Measurements from ENCODE around the gene MTFR1L.

MTFR1L gene

DNA sequence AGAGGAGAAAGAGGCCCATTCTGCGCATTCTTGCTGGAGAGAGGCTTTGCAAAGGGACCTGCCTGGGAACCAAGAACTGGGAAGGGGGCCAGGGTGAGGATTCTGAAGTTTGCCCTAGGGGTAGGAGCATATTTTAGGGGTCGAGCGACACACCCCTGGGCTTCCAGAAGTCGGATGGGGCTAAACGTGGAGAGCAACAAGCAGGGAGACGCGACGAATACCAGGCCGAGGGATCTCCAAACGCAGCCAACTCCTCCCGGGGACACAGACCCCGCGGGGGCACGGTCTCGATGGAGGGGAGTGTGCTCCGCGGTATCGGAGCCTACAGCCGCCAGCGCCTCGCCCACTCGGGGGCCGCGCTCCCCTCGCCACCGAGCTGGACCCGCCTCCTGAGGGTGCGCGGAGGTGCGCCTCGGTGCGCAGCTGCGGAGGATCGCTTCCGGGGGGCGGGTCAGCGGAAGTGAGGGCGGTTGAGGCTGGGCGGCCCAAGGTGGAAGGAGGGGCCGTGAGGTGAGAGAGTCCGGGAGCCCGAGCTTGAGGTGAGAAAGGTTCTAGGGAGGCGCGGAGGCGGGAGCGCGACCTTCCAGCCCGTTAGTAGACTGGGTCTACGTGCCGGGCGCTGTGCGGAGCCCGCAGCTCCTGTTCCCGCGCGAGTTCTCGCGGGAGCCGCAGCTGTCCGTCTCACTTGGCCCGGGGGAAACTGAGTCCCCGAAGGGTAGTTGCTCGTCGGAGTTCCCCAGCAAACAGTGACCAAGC, at the start of gene MTFR1L:
MTFR1L (plus strand) TSS at position 464 of the 756 bp plus-strand sequence. CDS start 3,151 bp downstream, outside the sequence.
- TF ChIP-seq GATA2 (IDR thresholded peaks at IDR 0.05; ENCODE audit: low read depth, low read length) = no peak
- no peak for TF ChIP-seq GATA3 (IDR thresholded peaks at IDR 0.05; ENCODE audit: low read depth, low read length)

DNA sequence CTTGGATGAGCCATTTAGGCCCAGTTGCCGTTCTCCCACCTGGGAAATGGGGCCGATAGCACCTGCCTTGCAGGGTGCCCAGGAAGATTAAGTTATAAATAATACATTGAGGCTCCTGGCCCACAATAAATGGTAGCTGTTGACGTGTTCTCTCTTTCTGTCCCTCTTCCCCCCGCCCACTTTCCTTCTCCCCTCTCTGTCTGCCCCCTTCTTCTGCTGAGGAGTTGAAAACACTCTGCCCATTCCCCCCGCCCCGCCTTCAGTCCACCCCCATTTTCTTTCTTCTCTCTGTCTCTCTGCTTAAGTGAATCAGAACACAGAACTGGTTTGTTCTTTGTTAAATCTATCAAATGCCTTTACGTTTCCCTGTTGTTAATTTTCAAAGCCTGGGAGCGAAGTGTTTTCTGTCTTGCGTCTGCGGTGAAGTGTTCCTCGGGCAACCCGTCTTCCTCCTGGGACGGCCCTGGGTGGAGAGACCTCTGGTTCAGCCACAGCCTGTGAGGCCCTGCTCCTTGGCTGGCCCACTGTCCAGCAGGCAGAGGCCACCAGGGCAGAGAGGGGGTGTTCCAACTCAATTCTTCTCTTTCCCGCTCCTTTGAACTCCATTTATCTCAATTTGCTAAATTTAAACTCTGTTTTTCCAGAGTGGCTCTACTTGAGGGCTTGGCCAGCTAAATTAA, 49.1 kb upstream of the MTFR1L start:
- TF ChIP-seq GATA2 (IDR thresholded peaks at IDR 0.05; ENCODE audit: low read depth, low read length) = no peak
- TF ChIP-seq GATA3 (IDR thresholded peaks at IDR 0.05; ENCODE audit: low read depth, low read length) = no peak

DNA sequence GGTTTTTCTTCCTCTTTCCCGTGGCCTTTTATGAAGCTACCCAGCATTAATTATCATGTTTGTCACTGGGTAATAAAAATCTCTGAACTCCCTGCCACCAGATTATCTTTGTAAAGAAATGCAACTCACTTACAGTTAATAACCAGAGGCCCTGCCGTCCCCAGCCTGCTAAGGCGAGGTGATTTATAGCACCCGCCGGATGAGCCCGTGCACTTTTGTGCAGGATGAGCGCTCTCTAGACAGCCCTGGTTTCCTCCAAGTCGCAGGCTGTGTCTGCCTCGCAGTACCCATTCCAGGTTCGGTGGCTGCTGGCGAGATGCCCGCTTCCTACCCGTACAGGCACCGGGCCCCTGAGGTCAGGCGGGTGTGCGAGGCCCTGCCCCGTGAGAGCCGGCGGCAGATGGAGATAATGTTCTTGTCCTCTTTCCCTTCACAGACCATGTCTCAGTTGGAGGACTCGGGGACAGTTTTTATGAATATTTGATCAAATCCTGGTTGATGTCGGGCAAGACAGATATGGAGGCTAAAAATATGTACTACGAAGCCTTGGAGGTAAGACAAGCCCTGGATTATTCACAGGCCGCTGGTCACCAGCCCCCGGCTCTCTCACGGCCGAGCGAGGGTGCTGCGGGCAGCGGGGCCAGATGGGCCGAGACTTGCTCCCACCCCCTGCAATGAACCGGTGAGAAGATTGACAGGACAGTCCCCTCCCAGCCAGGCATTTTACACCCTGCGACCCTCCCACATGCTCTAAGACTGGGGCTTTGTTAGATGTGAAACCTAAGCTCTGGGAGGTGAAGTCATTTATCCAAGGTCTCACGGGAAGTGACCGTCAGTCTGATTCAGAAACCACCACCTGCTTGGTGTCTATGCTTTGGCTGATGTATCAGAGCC, 48.3 kb upstream of the MTFR1L start:
- TF ChIP-seq GATA3 (IDR thresholded peaks at IDR 0.05; ENCODE audit: low read depth, low read length) (no peak), GATA2 (IDR thresholded peaks at IDR 0.05; ENCODE audit: low read depth, low read length) (peak; percentile 28)

DNA sequence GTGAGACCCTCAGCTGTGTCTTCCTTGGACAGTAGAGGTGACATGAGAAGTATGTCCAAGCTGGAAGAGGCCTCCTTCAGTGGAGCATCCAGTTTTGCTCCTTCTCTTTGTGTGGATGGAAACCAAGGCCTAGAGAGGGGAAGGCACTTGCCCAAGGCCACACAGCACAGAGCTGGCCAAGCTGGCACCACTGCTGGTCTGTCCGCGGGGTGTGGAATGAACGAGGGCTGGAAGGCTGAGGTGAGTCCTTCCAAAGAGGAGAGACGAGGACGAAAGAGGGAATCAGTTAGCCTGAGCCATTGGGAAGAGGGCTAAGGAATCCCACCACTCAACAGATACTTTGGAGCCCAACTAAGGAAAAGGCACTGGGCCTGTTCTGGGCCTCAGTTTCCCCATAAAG, 47.6 kb upstream of the MTFR1L start:
- no peak for TF ChIP-seq GATA3 (IDR thresholded peaks at IDR 0.05; ENCODE audit: low read depth, low read length)
- TF ChIP-seq GATA2 (IDR thresholded peaks at IDR 0.05; ENCODE audit: low read depth, low read length) = no peak

DNA sequence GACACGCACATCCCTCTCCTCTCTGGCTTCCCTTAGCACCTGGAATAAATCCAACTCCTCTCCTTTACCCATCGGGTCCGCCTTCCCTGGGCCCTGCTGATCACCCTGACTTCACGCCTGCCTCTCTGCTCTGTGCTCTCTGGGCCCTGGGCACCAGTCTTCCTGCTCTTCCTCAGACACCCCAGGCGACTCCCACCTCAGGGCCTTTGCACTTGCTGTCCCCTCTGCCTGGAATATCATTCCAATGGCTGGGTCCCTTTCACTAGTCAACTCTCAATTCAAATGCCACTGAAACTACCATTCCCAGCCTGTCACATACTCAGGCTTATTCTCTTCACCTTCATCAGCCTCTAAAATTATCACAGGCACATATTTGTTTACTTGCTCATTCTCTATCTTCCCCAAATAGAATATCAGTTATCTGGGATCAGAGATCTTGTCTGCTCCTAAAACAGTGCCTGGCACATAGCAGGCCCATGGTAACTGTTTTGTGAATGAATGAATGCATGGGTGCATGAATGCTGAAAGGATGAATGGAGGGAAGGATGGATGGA, 47.0 kb upstream of the MTFR1L start:
- no peak for TF ChIP-seq GATA2 (IDR thresholded peaks at IDR 0.05; ENCODE audit: low read depth, low read length)
- no peak for TF ChIP-seq GATA3 (IDR thresholded peaks at IDR 0.05; ENCODE audit: low read depth, low read length)

DNA sequence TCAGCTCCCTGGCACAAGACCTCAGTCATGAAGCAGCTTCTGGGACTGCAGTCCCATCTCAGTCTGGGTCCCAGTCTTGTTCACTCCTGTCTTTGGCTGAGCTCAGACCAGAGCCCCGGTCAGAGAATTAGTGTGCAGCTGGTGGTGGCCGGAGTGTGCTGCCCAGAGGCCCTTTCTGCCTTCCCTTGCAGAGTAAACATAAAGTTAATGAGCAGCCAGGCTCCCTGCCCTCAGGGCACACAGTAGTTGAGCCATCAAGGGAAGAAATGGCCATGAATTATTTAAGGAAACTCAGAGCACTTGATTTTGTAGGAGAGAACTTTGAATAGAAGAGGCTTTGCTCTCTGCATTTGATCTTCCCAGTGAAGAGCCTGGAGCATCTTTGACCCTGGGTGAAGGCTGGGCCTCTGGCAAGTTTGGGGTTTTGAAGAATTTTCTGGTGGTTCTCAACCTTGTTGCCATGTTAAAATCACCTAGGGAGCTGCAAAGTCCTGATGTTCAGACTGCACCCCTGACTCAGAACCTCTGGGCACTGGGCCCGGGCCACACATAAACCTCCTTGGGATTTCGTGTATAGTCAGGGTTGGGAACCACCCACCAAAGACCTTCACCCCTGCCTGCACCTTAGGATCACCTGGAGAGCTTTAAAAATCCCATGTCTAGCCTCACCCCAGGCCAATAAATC, 46.2 kb upstream of the MTFR1L start:
- TF ChIP-seq GATA3 (IDR thresholded peaks at IDR 0.05; ENCODE audit: low read depth, low read length) (no peak), GATA2 (IDR thresholded peaks at IDR 0.05; ENCODE audit: low read depth, low read length) (no peak)

DNA sequence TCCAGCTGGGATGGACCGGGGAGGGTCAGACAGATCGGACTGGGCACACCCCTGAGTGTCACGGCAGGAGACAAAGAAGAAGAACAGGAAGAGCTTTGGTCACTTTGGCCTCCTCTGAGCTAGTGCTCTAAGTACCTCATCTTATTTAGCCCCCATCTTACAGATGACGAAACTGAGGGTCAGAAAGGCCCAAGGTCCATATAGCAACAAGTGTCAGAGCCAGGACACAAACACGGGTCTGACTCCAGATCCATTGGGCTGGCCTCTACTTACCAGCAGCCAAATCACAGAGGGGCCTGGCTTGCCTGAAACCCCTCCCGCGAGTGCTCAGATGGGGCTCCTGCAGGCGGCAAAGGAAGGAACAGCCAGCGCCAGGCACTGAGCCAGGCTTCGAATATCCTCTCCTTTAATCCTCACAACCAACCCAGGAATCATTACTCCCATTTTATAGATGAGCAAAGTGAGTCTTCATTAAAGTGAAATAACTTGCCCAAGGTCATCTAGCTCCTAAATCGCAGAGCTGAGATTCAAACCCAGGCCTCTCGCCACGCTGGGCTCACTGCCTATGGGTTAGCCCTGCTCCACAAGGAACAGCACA, 45.4 kb upstream of the MTFR1L start:
- TF ChIP-seq GATA2 (IDR thresholded peaks at IDR 0.05; ENCODE audit: low read depth, low read length) = no peak
- no peak for TF ChIP-seq GATA3 (IDR thresholded peaks at IDR 0.05; ENCODE audit: low read depth, low read length)

DNA sequence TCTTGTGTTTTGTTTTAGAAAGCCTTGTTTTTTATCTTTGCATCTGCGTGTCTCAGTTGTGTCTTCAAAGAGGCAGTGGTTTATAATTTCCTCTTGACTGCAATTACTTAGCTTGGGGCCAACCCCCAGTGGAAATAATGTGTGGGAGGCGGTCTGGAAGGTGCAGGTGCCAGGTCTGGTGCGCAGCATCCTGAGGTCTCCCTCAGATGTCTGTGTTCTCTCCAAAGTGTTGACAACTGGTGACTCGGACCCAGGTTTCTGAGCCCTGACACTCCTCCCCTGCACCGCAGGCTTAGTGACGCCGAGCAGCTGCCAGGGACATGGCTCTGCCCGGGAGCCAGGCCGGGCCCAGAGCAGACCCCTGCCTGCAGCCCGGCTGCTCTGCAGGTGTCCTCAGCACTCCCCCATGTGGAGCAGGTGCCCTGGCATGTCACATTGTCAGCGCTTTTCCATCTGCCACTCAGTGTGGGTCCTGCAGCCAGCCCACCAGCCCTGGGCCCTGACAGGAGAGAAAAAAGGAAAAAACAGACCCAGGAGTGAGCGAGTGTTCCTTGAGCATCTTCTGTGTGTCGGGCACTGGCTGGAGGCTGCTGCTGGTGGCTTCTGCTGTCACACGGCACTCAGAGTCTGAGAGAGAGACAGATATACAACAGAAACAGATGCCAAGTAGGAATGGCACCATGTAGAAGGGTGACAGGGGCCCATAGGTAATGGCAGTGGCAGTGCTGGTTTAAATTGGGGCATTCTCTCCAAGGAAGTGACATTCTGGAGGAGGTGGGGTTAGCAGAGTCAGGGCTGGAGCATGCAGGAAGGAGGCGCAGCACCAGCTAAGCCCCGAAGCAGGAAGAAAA, 44.6 kb upstream of the MTFR1L start:
- TF ChIP-seq GATA3 (IDR thresholded peaks at IDR 0.05; ENCODE audit: low read depth, low read length) = no peak
- peak; percentile 51 for TF ChIP-seq GATA2 (IDR thresholded peaks at IDR 0.05; ENCODE audit: low read depth, low read length)

DNA sequence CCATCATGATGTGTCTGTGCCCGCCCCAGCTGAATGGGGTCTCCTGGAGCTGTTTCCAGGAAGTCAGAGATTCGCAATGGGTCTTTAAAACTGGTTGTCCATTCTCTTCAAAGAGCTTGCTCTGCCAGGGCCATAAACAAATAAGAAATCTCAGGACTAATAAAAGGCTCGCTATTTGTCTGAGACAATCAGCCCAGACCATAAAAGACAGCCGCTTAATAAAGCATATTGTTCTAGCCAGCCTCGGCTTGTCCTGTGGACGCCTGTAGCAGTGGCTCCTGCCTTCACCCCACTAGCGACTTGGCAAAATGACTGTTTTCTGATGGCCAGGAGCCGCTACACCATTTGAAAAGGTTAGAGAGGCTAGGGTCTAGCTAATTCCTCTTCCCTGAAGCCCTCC, 40.4 kb upstream of the MTFR1L start:
- TF ChIP-seq GATA2 (IDR thresholded peaks at IDR 0.05; ENCODE audit: low read depth, low read length) = no peak
- no peak for TF ChIP-seq GATA3 (IDR thresholded peaks at IDR 0.05; ENCODE audit: low read depth, low read length)

DNA sequence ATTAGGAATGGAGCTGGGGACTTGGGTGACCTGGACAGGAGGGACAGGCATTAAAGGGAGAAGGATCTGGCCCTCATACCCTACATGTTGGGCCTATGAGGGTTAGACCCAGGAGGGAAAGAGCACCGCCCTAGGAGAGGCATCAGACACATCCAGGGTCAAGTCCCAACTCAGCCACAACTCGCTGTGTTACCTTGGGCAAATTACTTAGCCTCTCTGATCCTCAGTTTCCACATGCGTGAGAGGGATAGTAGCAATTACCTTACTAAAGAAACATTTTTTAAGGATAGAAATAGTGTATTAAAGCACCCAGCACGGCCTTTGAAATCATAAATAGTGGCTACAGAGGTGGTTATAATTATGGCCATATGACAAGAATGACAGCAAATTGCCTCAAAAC, 39.9 kb upstream of the MTFR1L start:
- TF ChIP-seq GATA3 (IDR thresholded peaks at IDR 0.05; ENCODE audit: low read depth, low read length) (no peak), GATA2 (IDR thresholded peaks at IDR 0.05; ENCODE audit: low read depth, low read length) (no peak)

DNA sequence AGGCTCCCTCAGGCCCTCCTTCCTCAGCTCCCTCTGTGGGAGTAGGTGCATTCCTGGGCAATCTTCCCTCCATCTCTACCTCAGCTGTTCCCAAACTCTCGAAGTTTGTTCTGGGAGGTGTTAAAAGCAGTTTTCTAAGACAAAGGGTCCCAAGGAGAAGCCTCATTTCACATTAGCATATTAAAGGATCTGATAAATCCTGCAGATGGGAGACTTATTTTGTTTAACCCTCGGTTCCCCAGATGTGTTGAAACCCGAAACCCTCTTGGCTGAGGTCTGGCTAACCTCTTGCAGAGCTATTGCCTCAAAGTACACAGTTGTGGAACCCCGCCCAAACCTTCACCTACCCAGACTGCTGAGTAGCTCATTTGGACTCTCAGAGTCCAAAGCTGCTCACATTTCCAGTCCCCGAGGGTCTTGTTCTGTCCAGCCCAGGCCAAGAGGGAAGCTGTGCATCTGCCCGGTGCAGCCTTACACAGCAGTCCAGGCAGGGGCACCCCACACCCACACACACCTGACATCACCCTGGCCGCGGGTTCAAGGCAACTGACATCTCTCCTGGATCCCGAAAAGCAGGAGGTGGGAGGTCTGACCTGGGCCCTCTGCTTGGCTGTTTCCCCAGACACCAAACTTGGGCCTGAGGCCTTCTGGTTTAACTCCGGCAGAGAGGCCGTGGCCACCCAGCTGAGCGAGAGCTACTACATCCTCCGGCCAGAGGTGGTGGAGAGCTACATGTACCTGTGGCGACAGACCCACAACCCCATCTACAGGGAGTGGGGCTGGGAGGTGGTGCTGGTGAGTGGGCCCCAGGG, 39.2 kb upstream of the MTFR1L start:
- TF ChIP-seq GATA3 (IDR thresholded peaks at IDR 0.05; ENCODE audit: low read depth, low read length) (no peak), GATA2 (IDR thresholded peaks at IDR 0.05; ENCODE audit: low read depth, low read length) (no peak)

DNA sequence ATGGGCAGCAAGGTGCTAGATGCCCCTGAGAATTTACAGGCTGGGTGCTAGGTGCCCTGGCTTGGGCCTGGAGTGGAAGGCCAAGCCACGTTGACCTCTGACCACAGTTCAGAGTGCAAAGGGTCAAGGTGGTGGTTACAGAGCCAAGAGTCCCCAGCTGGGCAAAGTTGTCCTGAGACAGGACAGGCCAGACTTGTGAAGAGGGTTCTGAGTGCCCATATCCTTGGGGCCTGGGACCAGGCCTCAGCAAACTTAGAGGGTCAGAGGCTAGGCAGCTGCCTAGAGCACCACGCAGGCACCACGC, 38.7 kb upstream of the MTFR1L start:
- TF ChIP-seq GATA2 (IDR thresholded peaks at IDR 0.05; ENCODE audit: low read depth, low read length) (no peak), GATA3 (IDR thresholded peaks at IDR 0.05; ENCODE audit: low read depth, low read length) (no peak)

All from SH-SY5Y (cell line).